Neutrophil (primary cell): Measurements from ENCODE around the gene FZR1.

Experiments used
- H3K27ac ChIP-seq: fragments of 200-600 bp; sonication (generic); 2 replicates; pipeline ENCODE4 v1.5.1; 2016; ENCODE audit warnings: mild to moderate bottlenecking, moderate library complexity
- H3K27me3 ChIP-seq: fragments of 200-600 bp; sonication (generic); 2 replicates; pipeline ENCODE4 v1.6.0; 2016; ENCODE audit warnings: mild to moderate bottlenecking
- H3K36me3 ChIP-seq: fragments of 200-600 bp; sonication (generic); 2 replicates; pipeline ENCODE4 v1.5.1; 2017
- H3K4me1 ChIP-seq, 2 experiments: fragments of 200-600 bp in 1 of 2; sonication (generic) in 1 of 2; 1 replicate in 1 of 2; 2 replicates in 1 of 2; pipeline versions ENCODE4 v1.5.1 to v1.6.1; 2013 to 2016; ENCODE audit warnings: low read depth in 1 of 2, low read length in 1 of 2, mild to moderate bottlenecking in 1 of 2, moderate library complexity in 1 of 2; ENCODE audit not compliant: control insufficient read depth in 1 of 2, insufficient read depth in 1 of 2
- H3K4me3 ChIP-seq, 2 experiments: fragments of 200-600 bp in 1 of 2; sonication (generic) in 1 of 2; 1 replicate in 1 of 2; 2 replicates in 1 of 2; pipeline ENCODE4 v1.5.1; 2013 to 2016; ENCODE audit warnings: low read depth in 1 of 2, low read length in 1 of 2, mild to moderate bottlenecking in 1 of 2, moderate library complexity in 1 of 2
- H3K9me3 ChIP-seq: fragments of 200-600 bp; sonication (generic); 2 replicates; pipeline ENCODE4 v1.5.1; 2016
- CTCF ChIP-seq: fragments of 200-600 bp; sonication (generic); IDR thresholded peaks from 2 replicates; pipeline ENCODE4 v1.5.1; 2016; ENCODE audit warnings: antibody characterized with exemption

Gene FZR1

GRCh38 chr19:3547301-3547731 lies 41.2 kb downstream of the FZR1 start:
- Histone ChIP-seq H3K9me3 (no peaks in the 10 kb centered on the region), H3K4me3 (no peak overlapping the region), H3K27me3 (no peaks in the 10 kb centered on the region), H3K4me1 (peaks cover 34 to 40% of the 10 kb centered on the region in 2 experiments), H3K36me3 (peaks cover 46% of the 10 kb centered on the region), H3K27ac (peak overlapping the region; percentile 96)
- TF ChIP-seq CTCF: peak; percentile 54

DNA sequence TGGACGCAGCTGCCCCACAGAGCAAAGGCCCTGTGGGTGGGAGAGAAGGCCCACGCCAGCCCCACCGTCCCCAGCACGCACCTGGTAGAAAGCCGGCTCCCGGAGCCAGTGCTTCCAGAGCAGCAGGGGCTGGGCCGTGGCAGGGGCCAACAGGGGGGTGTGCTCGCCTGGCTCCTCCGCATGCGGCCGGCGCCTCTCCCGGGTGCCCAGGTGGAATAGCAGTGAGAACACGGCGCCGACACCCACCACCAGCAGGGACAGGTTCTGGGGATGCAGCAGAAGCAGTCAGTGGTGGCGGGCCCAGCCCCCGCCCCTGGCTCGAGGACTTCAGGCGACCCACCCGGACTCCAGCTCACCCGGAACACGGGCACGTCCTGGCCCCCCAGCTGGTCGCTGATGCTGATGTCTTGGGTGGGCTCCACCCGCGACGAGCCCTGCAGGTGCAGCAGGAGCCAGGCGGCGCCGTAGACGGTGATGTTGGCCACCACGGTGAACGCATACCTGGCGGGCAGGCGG lies 41.7 kb downstream of the FZR1 start:
- H3K36me3 ChIP-seq: peaks cover 44% of the 10 kb centered on the region
- TF ChIP-seq CTCF: no peak
- H3K9me3 ChIP-seq: no peaks in the 10 kb centered on the region
- H3K4me3 ChIP-seq: peak overlapping the region; percentile 50 to 52
- peaks cover 38 to 44% of the 10 kb centered on the region in 2 experiments for H3K4me1 ChIP-seq
- peak overlapping the region; percentile 96 for H3K27ac ChIP-seq
- no peaks in the 10 kb centered on the region for H3K27me3 ChIP-seq

GRCh38 chr19:3548606-3549005 lies 42.5 kb downstream of the FZR1 start:
- H3K27me3 ChIP-seq: no peaks in the 10 kb centered on the region
- peaks cover 36% of the 10 kb centered on the region for H3K36me3 ChIP-seq
- no peak for TF ChIP-seq CTCF
- H3K4me1 ChIP-seq: peaks cover 43 to 51% of the 10 kb centered on the region in 2 experiments
- H3K4me3 ChIP-seq: peak overlapping the region; percentile 50 to 52
- H3K9me3 ChIP-seq: no peaks in the 10 kb centered on the region
- peak overlapping the region; percentile 96 for H3K27ac ChIP-seq

GRCh38 chr19:3549816-3550215 lies 43.7 kb downstream of the FZR1 start:
- Histone ChIP-seq H3K27me3 (no peaks in the 10 kb centered on the region), H3K4me1 (peaks cover 55 to 61% of the 10 kb centered on the region in 2 experiments), H3K9me3 (no peaks in the 10 kb centered on the region), H3K27ac (peak overlapping the region; percentile 96), H3K4me3 (no peak overlapping the region), H3K36me3 (peaks cover 24% of the 10 kb centered on the region)
- TF ChIP-seq CTCF: no peak

GRCh38 chr19:3550947-3551791 lies 45.1 kb downstream of the FZR1 start:
- Histone ChIP-seq H3K27ac (peak overlapping the region; percentile 96), H3K4me3 (no peak overlapping the region), H3K27me3 (no peaks in the 10 kb centered on the region), H3K36me3 (peaks cover 10% of the 10 kb centered on the region), H3K9me3 (no peaks in the 10 kb centered on the region), H3K4me1 (peaks cover 65 to 66% of the 10 kb centered on the region in 2 experiments)
- TF ChIP-seq CTCF: no peak
